ENCODE measurements around the gene NUMB.

- no peak for TF ChIP-seq CTCF (IDR thresholded peaks at IDR 0.05)
- no peak for TF ChIP-seq ZFX (IDR thresholded peaks at IDR 0.05; ENCODE audit: borderline replicate concordance)
These were observed 19.4 kb downstream of the NUMB start for GRCh38 chr14:73438993-73439392.
